IMR-90 (cell line): ENCODE results near the gene LRRC47. TPM values are rescaled to one million over a fixed set of nuclear protein-coding genes. Genes with fewer than 3 reads are reported as not detected.
A peak's percentile ranks its signal among the peaks of the same experiment; 100 is the strongest.

ENCODE experiments used
- ATAC-seq: fragments of 200-7000 bp; cut with Tn5 transposase; 2 replicates; pipeline ENCODE4 v1.9.1; 2020; ENCODE audit warnings: low read depth, mild to moderate bottlenecking, moderate library complexity
- Bru-seq: library from RNA; stranded (reverse); fragments of 400-500 nt; gene quantifications from one replicate; lab custom pipeline; 2021; lab: Mats Ljungman, UMichigan
- BruChase-seq, 2 experiments: library from RNA; stranded (reverse); fragments of 400-500 nt; gene quantifications; one replicate each; lab custom pipeline; 2021; lab: Mats Ljungman, UMichigan
- BruUV-seq: library from RNA; stranded (reverse); fragments of 400-500 nt; replicated peaks from 2 replicates; lab custom pipeline; 2021; lab: Mats Ljungman, UMichigan
- CTCF ChIA-PET: fragments of 300-600 bp; formaldehyde crosslinking; extraction: SDS; loops from one replicate; lab custom pipeline; 2021; ENCODE audit warnings: antibody characterized with exemption; lab: Yijun Ruan, JAX
- POLR2A ChIA-PET: fragments of 300-600 bp; sonication (Branson Sonifier 250); formaldehyde crosslinking; loops from one replicate; lab custom pipeline; 2022; ENCODE audit warnings: antibody characterized with exemption; ENCODE audit not compliant: unreplicated experiment; lab: Charles Lee
- DNase-seq: peaks from one replicate; pipeline ENCODE4 v3.0.0; 2013
- H2AFZ ChIP-seq: replicated peaks from 2 replicates; pipeline ENCODE3; 2013; ENCODE audit warnings: low read length, mild to moderate bottlenecking; ENCODE audit not compliant: poor library complexity
- H2AK5ac ChIP-seq: 2 replicates; pipeline ENCODE4 v1.6.1; 2013; ENCODE audit warnings: low read depth, low read length, inconsistent platforms
- H2AK9ac ChIP-seq: replicated peaks from 2 replicates; pipeline ENCODE3; 2013; ENCODE audit warnings: mild to moderate bottlenecking, low read depth, low read length, moderate library complexity; ENCODE audit not compliant: poor library complexity
- H2BK120ac ChIP-seq: 2 replicates; pipeline ENCODE4 v1.6.1; 2013; ENCODE audit warnings: low read depth, low read length, inconsistent platforms
- H2BK15ac ChIP-seq: 3 replicates; pipeline ENCODE4 v1.6.1; 2013; ENCODE audit warnings: low read depth, low read length, inconsistent platforms
- H2BK20ac ChIP-seq: 2 replicates; pipeline ENCODE4 v1.6.1; 2013; ENCODE audit warnings: low read depth, mild to moderate bottlenecking, inconsistent platforms, low read length, moderate library complexity
- H2BK5ac ChIP-seq: 2 replicates; pipeline ENCODE4 v1.6.1; 2013; ENCODE audit warnings: mild to moderate bottlenecking, low read depth, low read length, inconsistent platforms; ENCODE audit not compliant: poor library complexity, severe bottlenecking
- H3K14ac ChIP-seq: replicated peaks from 2 replicates; pipeline ENCODE4 v1.6.1; 2013; ENCODE audit warnings: low read depth, low read length, inconsistent platforms
- H3K18ac ChIP-seq: 2 replicates; pipeline ENCODE4 v1.6.1; 2013; ENCODE audit warnings: low read depth, low read length, control low read depth
- H3K23ac ChIP-seq: 2 replicates; pipeline ENCODE4 v1.6.1; 2013; ENCODE audit warnings: low read depth, low read length, inconsistent platforms
- H3K27ac ChIP-seq: 2 replicates; pipeline ENCODE4 v1.5.1; 2013; ENCODE audit warnings: mild to moderate bottlenecking, control low read depth, low read length; ENCODE audit not compliant: insufficient read depth
- H3K27me3 ChIP-seq: 2 replicates; pipeline ENCODE4 v1.6.1; 2013; ENCODE audit warnings: low read length; ENCODE audit not compliant: control insufficient read depth, insufficient read depth
- H3K36me3 ChIP-seq: 2 replicates; pipeline ENCODE4 v1.6.1; 2013; ENCODE audit warnings: low read length, mixed read lengths; ENCODE audit not compliant: control insufficient read depth, insufficient read depth
- H3K4ac ChIP-seq: 2 replicates; pipeline ENCODE4 v1.6.1; 2013; ENCODE audit warnings: low read depth, low read length, inconsistent platforms
- H3K4me1 ChIP-seq: 2 replicates; pipeline ENCODE4 v1.6.1; 2013; ENCODE audit warnings: low read length, mixed read lengths; ENCODE audit not compliant: control insufficient read depth, insufficient read depth
- H3K4me2 ChIP-seq: 2 replicates; pipeline ENCODE4 v1.6.1; 2013; ENCODE audit warnings: low read depth, mild to moderate bottlenecking, control low read depth, low read length, moderate library complexity
- H3K4me3 ChIP-seq: 2 replicates; pipeline ENCODE4 v1.5.1; 2013; ENCODE audit warnings: low read depth, mild to moderate bottlenecking, control low read depth, low read length, moderate library complexity; ENCODE audit not compliant: insufficient read depth
- H3K56ac ChIP-seq: 2 replicates; pipeline ENCODE4 v1.6.1; 2013; ENCODE audit warnings: low read length, inconsistent platforms; ENCODE audit not compliant: insufficient read depth; ENCODE audit errors: extremely low read depth
- H3K79me1 ChIP-seq, 2 experiments: 2 replicates each; pipeline ENCODE4 v1.6.1; 2013; ENCODE audit warnings: low read length in 2 of 2, inconsistent platforms in 1 of 2, low read depth in 1 of 2
- H3K9ac ChIP-seq: 2 replicates; pipeline ENCODE4 v1.6.1; 2013; ENCODE audit warnings: low read depth, low read length, control low read depth
- H3K9me1 ChIP-seq: 2 replicates; pipeline ENCODE4 v1.6.1; 2013; ENCODE audit warnings: low read length, inconsistent platforms; ENCODE audit not compliant: insufficient read depth
- H3K9me3 ChIP-seq: 2 replicates; pipeline ENCODE4 v1.6.1; 2013; ENCODE audit warnings: low read length; ENCODE audit not compliant: control insufficient read depth, insufficient read depth
- H4K20me1 ChIP-seq: 2 replicates; pipeline ENCODE4 v1.6.1; 2013; ENCODE audit warnings: low read length, inconsistent platforms; ENCODE audit not compliant: insufficient read depth
- H4K5ac ChIP-seq: 2 replicates; pipeline ENCODE4 v1.6.1; 2013; ENCODE audit warnings: mild to moderate bottlenecking, low read depth, low read length, control low read depth
- H4K8ac ChIP-seq, 2 experiments: 2 replicates each; pipeline ENCODE4 v1.6.1; 2013; ENCODE audit warnings: low read depth in 2 of 2, low read length in 2 of 2, control low read depth in 1 of 2, inconsistent platforms in 1 of 2
- H4K91ac ChIP-seq: 2 replicates; pipeline ENCODE4 v1.6.1; 2013; ENCODE audit warnings: low read depth, low read length, inconsistent platforms; ENCODE audit not compliant: insufficient read depth
- BHLHE40 ChIP-seq: fragments of 150-350 bp; IDR thresholded peaks from 2 replicates; pipeline ENCODE4 v1.6.1; 2016; ENCODE audit warnings: mild to moderate bottlenecking, low read depth, low read length
- CEBPB ChIP-seq: IDR thresholded peaks from 2 replicates; pipeline ENCODE4 v1.6.1; 2012; ENCODE audit warnings: low read depth, low read length, improper control_type of control experiment
- FOS ChIP-seq: fragments of 150-350 bp; IDR thresholded peaks from 2 replicates; pipeline ENCODE4 v1.6.1; 2016; ENCODE audit warnings: low read depth, low read length
- MAFK ChIP-seq: IDR thresholded peaks from 2 replicates; pipeline ENCODE4 v1.6.1; 2012; ENCODE audit warnings: low read depth, low read length, improper control_type of control experiment
- MAZ ChIP-seq: IDR thresholded peaks from 2 replicates; pipeline ENCODE4 v1.6.1; 2012; ENCODE audit warnings: low read depth, mild to moderate bottlenecking, low read length, improper control_type of control experiment, moderate library complexity, borderline replicate concordance
- RAD21 ChIP-seq: IDR thresholded peaks from 2 replicates; pipeline ENCODE4 v1.6.1; 2012; ENCODE audit warnings: low read length, improper control_type of control experiment
- SMC3 ChIP-seq: fragments of 150-350 bp; IDR thresholded peaks from 2 replicates; pipeline ENCODE4 v1.6.1; 2016; ENCODE audit warnings: low read depth, mild to moderate bottlenecking, antibody characterized with exemption, low read length, moderate library complexity
- WGBS, 2 experiments: methylation state at CpG; one replicate each; pipeline versions ENCODE4 v1.1.5 to v1.1.7; 2013; ENCODE audit warnings: missing lambda C conversion rate in 2 of 2; ENCODE audit not compliant: insufficient read length in 1 of 2; ENCODE audit errors: extremely low coverage in 2 of 2; 5-methylcytosine and 5-hydroxymethylcytosine counted together
- dilution Hi-C: fragments of 300-500 bp; cut with HindIII; formaldehyde crosslinking; loops from one replicate; pipeline ENCODE4 v1.14.3; 2018; ENCODE audit warnings: low sequenced_read_pairs; ENCODE audit not compliant: unreplicated experiment
- in situ Hi-C: fragments of 300-500 bp; cut with MboI; formaldehyde crosslinking; loops from 3 replicates; pipeline ENCODE4 v1.14.3; 2019; ENCODE audit warnings: low sequenced_read_pairs, inconsistent platforms, mixed read lengths
- intact Hi-C: fragments of 100-400 bp; cut with micrococcal nuclease; formaldehyde crosslinking; loops from 2 replicates; pipeline ENCODE4 v1.10.0; 2022
- long read RNA-seq: library from polyadenylated mRNA; unstranded; transcript quantifications from one replicate; pipeline ENCODE4 v2.0.0, GENCODE V29; 2021; ENCODE audit not compliant: unreplicated experiment
- polyA plus RNA-seq, 3 experiments: library from polyadenylated mRNA; depleted of rRNA; stranded (reverse); fragments of >200 nt; gene quantifications; 2 replicates each; pipeline ENCODE4 v1.2.3, GENCODE V29; 2012; ENCODE audit warnings: low replicate concordance in 1 of 3
- total RNA-seq: library from RNA; depleted of rRNA; stranded (reverse); fragments of >200 nt; gene quantifications from 2 replicates; pipeline ENCODE4 v1.2.3, GENCODE V29; 2012; rRNA removed
- TF ChIP-seq, protein P1 (sequence below): fragments of 150-350 bp; IDR thresholded peaks from 2 replicates; pipeline ENCODE4 v1.6.1; 2016; ENCODE audit warnings: low read depth, mild to moderate bottlenecking, low read length, moderate library complexity, borderline replicate concordance
- TF ChIP-seq, protein P2 (sequence below): fragments of 150-350 bp; IDR thresholded peaks from 2 replicates; pipeline ENCODE4 v1.6.1; 2017; ENCODE audit warnings: mild to moderate bottlenecking, antibody characterized with exemption, low read length, low read depth
- TF ChIP-seq, protein P3 (sequence below): conservative IDR thresholded peaks from 2 replicates; pipeline ENCODE4 v1.5.1; 2012; ENCODE audit warnings: mild to moderate bottlenecking, low read depth, low read length, improper control_type of control experiment

LRRC47 gene
- total RNA-seq (15.2 and 23.1 TPM in 2 replicates), polyA plus RNA-seq (2012; rRNA removed) (19.2 and 19.7 TPM in 2 replicates), Bru-seq, nascent RNA (percentile 69 among the genes with signal in this experiment), BruChase-seq, experiment 1, labeled RNA remaining after a 6-hour chase (percentile 68 among the genes with signal in this experiment), BruChase-seq, experiment 2, labeled RNA remaining after a 2-hour chase (percentile 65 among the genes with signal in this experiment)
- polyA plus RNA-seq (2012; cell fraction: cytosol; rRNA removed): 18.0 and 18.8 TPM in 2 replicates
- 28.6 and 36.5 TPM in 2 replicates for polyA plus RNA-seq (2012; cell fraction: nucleus; rRNA removed; ENCODE audit: low replicate concordance)
- long read RNA-seq, full-length matches to known transcripts: 103 of 126 reads
- long read RNA-seq, partial matches to known transcripts: 7 of 126 reads
- long read RNA-seq, other reads (novel, unspliced or antisense): 16 of 126 reads

DNA sequence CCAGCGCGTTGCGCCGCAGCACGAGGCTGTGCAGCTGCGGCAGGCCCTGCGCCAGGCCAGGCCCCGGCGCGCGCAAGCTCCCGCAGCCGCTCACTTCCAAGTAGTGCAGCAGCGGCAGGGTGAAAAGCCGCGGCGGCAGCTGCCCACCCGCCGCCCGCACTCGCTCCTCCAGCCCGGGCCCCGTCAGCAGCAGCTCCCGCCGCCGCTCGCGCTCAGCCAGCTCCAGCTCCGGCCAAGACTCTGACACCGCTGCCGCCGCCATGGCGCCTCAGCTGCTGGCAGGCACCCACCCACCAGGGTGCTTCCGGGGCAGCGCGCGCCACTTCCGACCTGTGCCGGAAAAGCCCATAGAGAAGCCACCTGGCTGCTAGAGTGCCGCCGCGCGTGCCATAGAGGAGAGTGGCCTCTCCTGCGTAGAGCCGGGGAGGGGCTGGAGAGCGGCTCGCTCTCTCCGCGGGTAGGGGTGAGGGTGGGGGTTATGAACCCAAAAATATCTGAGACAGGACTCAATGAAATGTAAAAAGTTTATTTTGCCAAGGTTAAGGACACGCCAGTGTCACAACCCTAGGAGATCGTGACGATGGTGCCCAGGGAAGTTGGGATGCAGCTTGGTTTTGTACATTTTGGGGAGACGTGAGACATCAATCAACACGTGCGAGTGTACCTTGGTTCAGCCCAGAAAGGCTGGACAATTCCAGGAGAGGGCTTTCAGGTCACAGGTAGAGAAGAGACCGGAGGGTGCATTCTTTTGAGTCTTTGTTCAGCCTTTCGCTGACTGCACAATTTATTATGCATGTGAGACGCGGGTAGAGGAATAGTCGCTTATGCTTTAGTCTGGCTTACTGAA lies at the start of gene LRRC47:
LRRC47 (minus strand) TSS at position 284 of the 847 bp plus-strand sequence; CDS start at position 262, 22 bp downstream.
- Histone ChIP-seq H3K27me3 (no peaks in the 10 kb centered on the region), H3K9ac (peak within 1 kb of the TSS; percentile 89), H3K36me3 (peaks cover 8% of the 10 kb centered on the region), H3K9me3 (no peaks in the 10 kb centered on the region), H3K14ac (peak within 1 kb of the TSS; percentile 67), H2AK9ac (peak within 1 kb of the TSS; percentile 93), H3K9me1 (peaks cover 4% of the 10 kb centered on the region; the same call in 1 of the 2 replicates), H3K23ac (peak within 1 kb of the TSS; percentile 32; the same call in 1 of the 2 replicates), H2BK120ac (peak within 1 kb of the TSS; percentile 21; the same call in 1 of the 2 replicates), H3K18ac (peak within 1 kb of the TSS; percentile 48), H3K27ac (peak within 1 kb of the TSS; percentile 73), H4K5ac (peak within 1 kb of the TSS; percentile 97), H3K4me2 (peak within 1 kb of the TSS; percentile 98), H2BK15ac (no peak within 1 kb of the TSS), H2BK20ac (no peak within 1 kb of the TSS), H4K8ac (peak within 1 kb of the TSS; percentile 99), H3K4ac (peak within 1 kb of the TSS; percentile 74), H3K56ac (peak within 1 kb of the TSS; percentile 81), H2BK5ac (peak within 1 kb of the TSS; percentile 34), H4K91ac (peak within 1 kb of the TSS; percentile 67), H2AFZ (peak within 1 kb of the TSS; percentile 97), H3K4me3 (peak within 1 kb of the TSS; percentile 71), H2AK5ac (no peak within 1 kb of the TSS; the same call in 1 of the 2 replicates), H3K4me1 (peaks cover 7% of the 10 kb centered on the region; the same call in 1 of the 2 replicates), H3K79me1 (peaks cover 8 to 35% of the 10 kb centered on the region in 2 experiments; a peak in 3 of 4 replicates), H4K20me1 (peaks cover 32% of the 10 kb centered on the region)
- DNase-seq (peak; percentile 87), ATAC-seq (peak; percentile 98)
- in situ Hi-C loops (no loop called here), intact Hi-C loops (no loop called here), dilution Hi-C loops (no loop called here)
- ChIA-PET CTCF (interaction anchor here (0.7 kb wide), 1 partner anchor 73 kb away, joined by 4 read pairs; no protein-coding TSS in a partner anchor), POLR2A (no interaction called here)
- 1% methylated on average over 31 of the region's 60 CpGs; no CpG with 5 or more reads in 1 of the 2 experiments for WGBS, 2 experiments
- BruUV-seq: no TSS peak
- TF ChIP-seq SMC3 (no peak), MAFK (peak; percentile 68), CEBPB (no peak), MAZ (peak; percentile 98), RAD21 (no peak), BHLHE40 (peak; percentile 80), FOS (no peak)
- TF ChIP-seq, protein P1, sequence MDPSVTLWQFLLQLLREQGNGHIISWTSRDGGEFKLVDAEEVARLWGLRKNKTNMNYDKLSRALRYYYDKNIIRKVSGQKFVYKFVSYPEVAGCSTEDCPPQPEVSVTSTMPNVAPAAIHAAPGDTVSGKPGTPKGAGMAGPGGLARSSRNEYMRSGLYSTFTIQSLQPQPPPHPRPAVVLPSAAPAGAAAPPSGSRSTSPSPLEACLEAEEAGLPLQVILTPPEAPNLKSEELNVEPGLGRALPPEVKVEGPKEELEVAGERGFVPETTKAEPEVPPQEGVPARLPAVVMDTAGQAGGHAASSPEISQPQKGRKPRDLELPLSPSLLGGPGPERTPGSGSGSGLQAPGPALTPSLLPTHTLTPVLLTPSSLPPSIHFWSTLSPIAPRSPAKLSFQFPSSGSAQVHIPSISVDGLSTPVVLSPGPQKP: peak; percentile 31; the same call in 1 of the 2 replicates
- TF ChIP-seq, protein P2, sequence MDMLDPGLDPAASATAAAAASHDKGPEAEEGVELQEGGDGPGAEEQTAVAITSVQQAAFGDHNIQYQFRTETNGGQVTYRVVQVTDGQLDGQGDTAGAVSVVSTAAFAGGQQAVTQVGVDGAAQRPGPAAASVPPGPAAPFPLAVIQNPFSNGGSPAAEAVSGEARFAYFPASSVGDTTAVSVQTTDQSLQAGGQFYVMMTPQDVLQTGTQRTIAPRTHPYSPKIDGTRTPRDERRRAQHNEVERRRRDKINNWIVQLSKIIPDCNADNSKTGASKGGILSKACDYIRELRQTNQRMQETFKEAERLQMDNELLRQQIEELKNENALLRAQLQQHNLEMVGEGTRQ: no peak
- TF ChIP-seq, protein P3, sequence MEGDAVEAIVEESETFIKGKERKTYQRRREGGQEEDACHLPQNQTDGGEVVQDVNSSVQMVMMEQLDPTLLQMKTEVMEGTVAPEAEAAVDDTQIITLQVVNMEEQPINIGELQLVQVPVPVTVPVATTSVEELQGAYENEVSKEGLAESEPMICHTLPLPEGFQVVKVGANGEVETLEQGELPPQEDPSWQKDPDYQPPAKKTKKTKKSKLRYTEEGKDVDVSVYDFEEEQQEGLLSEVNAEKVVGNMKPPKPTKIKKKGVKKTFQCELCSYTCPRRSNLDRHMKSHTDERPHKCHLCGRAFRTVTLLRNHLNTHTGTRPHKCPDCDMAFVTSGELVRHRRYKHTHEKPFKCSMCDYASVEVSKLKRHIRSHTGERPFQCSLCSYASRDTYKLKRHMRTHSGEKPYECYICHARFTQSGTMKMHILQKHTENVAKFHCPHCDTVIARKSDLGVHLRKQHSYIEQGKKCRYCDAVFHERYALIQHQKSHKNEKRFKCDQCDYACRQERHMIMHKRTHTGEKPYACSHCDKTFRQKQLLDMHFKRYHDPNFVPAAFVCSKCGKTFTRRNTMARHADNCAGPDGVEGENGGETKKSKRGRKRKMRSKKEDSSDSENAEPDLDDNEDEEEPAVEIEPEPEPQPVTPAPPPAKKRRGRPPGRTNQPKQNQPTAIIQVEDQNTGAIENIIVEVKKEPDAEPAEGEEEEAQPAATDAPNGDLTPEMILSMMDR: no peak
